Measurements from ENCODE around the gene PMVK.

DNA sequence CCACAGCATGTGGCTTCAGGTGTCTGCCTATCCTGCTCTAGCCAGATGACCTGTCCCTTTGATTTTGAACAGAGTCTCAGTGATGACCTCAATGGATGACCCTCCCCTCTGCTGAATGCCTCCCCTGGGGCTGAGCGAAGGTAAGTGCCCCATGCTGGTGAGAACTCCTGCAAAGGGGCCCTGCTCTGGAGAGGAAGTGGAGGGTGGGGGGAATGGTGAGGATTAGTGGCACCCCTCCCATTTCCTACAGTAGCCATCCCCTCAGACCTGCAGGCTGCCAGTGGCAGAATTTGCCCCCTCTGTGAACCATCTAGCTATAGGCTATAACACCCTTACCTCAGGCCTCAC is 3.7 kb upstream of the PMVK start:
- no peak for TF ChIP-seq POLR2A (IDR thresholded peaks at IDR 0.05)
- TF ChIP-seq, protein P1, sequence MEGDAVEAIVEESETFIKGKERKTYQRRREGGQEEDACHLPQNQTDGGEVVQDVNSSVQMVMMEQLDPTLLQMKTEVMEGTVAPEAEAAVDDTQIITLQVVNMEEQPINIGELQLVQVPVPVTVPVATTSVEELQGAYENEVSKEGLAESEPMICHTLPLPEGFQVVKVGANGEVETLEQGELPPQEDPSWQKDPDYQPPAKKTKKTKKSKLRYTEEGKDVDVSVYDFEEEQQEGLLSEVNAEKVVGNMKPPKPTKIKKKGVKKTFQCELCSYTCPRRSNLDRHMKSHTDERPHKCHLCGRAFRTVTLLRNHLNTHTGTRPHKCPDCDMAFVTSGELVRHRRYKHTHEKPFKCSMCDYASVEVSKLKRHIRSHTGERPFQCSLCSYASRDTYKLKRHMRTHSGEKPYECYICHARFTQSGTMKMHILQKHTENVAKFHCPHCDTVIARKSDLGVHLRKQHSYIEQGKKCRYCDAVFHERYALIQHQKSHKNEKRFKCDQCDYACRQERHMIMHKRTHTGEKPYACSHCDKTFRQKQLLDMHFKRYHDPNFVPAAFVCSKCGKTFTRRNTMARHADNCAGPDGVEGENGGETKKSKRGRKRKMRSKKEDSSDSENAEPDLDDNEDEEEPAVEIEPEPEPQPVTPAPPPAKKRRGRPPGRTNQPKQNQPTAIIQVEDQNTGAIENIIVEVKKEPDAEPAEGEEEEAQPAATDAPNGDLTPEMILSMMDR (IDR thresholded peaks at IDR 0.05) = no peak
